Nephron (organoid): ENCODE results near the gene IRAG1.

Experiments
- H3K27ac Mint-ChIP-seq, 3 experiments: 2 replicates each; pipeline ENCODE4 v1.8.0; 2020; ENCODE audit warnings: mixed read lengths in 3 of 3, mild to moderate bottlenecking in 2 of 3, moderate library complexity in 1 of 3
- H3K27me3 Mint-ChIP-seq: 2 replicates; pipeline ENCODE4 v1.8.0; 2021; ENCODE audit warnings: low read depth, mild to moderate bottlenecking, moderate library complexity, mixed read lengths
- H3K36me3 Mint-ChIP-seq: 2 replicates; pipeline ENCODE4 v1.8.0; 2020; ENCODE audit warnings: low read depth, mixed read lengths
- H3K4me1 Mint-ChIP-seq: 2 replicates; pipeline ENCODE4 v1.8.0; 2020; ENCODE audit warnings: mixed read lengths
- H3K4me3 Mint-ChIP-seq, 3 experiments: 2 replicates each; pipeline ENCODE4 v1.8.0; 2020; ENCODE audit warnings: mild to moderate bottlenecking in 3 of 3, mixed read lengths in 3 of 3, moderate library complexity in 2 of 3
- H3K9me3 Mint-ChIP-seq: 2 replicates; pipeline ENCODE4 v1.8.0; 2020; ENCODE audit warnings: mixed read lengths
- TF ChIP-seq, protein P1 (sequence below), 3 experiments: fragments of 200-600 bp; sonication (generic); IDR thresholded peaks; one replicate each; pipeline ENCODE4 v1.5.0; 2021; ENCODE audit warnings: antibody characterized with exemption in 3 of 3; ENCODE audit not compliant: unreplicated experiment in 3 of 3

Gene IRAG1

DNA sequence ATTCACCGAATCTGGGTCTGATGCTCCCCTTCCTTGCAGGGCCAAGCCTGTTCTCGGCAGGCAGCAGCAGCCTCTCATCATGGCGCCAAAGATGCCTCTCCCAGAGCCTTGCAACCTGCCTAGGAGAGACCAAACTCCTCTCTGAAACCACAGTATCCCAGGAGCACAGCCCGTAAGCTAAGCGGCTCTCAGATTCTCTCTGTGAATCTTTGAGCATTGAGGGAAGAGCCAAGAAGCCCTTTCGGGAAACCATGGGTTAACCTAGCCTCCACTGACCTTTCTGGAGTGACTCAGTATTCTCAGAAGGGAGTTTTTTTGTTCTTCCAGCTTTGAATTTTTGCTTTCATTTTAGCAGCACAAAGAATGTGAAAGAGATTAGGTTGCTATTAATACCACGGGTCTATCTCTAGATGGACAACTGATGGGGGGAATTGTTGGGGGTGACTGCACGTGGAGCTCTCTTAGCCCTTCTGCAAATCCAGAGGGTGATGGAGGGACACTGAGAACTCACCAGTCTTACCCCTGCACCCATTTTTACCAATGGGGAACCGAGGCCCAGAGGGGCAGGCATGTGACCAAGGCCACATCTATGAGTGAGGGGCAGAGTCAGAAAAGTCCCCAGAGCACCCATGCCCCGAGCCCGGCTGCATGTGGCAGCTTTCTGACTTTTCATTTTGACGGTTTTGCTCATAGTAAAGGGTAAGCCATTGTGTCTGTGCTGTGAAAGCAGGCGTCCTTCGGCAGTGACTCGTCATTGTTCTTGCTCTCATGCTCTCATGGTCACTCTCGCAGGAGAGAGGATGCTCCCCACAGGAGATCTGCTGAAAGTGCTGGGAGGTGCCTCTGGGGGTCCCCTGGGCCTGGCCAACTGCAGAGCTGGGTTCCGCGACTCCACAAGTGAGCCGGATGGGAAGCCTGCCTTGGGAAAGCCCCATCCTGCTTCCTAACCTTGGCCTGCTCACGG is 36.0 kb downstream of the IRAG1 start:
- Mint-ChIP-seq H3K4me3 (peak overlapping the region in 1 of 3 experiments; percentile 26), H3K9me3 (no peaks in the 10 kb centered on the region), H3K4me1 (peaks cover 64% of the 10 kb centered on the region), H3K36me3 (no peaks in the 10 kb centered on the region), H3K27ac (peak overlapping the region; percentile 61 to 92 (median 70)), H3K27me3 (peaks cover 7% of the 10 kb centered on the region)
- TF ChIP-seq, protein P1, sequence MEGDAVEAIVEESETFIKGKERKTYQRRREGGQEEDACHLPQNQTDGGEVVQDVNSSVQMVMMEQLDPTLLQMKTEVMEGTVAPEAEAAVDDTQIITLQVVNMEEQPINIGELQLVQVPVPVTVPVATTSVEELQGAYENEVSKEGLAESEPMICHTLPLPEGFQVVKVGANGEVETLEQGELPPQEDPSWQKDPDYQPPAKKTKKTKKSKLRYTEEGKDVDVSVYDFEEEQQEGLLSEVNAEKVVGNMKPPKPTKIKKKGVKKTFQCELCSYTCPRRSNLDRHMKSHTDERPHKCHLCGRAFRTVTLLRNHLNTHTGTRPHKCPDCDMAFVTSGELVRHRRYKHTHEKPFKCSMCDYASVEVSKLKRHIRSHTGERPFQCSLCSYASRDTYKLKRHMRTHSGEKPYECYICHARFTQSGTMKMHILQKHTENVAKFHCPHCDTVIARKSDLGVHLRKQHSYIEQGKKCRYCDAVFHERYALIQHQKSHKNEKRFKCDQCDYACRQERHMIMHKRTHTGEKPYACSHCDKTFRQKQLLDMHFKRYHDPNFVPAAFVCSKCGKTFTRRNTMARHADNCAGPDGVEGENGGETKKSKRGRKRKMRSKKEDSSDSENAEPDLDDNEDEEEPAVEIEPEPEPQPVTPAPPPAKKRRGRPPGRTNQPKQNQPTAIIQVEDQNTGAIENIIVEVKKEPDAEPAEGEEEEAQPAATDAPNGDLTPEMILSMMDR (IDR thresholded peaks at IDR 0.05; ENCODE audit: unreplicated experiment in 3 of 3), result no peak

DNA sequence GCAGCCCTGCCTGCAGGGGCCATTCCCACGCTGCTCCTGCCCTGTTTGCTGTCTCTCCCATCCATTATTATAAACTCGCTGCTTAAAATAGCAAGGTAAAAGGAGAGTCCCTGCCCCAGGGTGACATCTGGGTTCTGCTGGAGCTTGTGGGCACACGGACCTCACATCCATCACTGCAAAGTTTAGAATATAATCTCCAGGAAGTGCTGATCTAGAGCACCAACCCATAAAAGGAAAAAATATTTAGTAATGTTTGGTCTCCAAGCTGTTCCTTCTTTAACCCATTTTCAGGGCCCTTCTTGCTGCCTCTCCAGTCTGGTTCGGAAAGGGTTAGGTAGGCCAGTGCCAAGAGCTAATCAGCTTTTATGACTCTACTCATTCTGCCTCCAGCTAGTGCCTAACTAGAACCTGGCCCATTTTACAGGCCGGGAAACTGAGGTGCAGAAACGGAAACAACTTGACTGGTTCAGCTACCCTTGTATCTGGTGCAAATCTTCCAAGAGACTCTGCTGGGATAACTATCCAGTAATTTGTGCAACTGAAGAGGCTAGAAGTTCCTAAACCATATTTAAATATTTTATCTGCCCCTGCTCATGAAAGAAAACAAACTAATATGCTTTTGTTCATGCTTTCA is 37.5 kb downstream of the IRAG1 start:
- TF ChIP-seq, protein P1 (IDR thresholded peaks at IDR 0.05; ENCODE audit: unreplicated experiment in 3 of 3), result no peak
- H3K36me3 Mint-ChIP-seq, result no peaks in the 10 kb centered on the region
- no peak overlapping the region for H3K4me3 Mint-ChIP-seq
- H3K27ac Mint-ChIP-seq, result peak overlapping the region in 1 of 3 experiments; percentile 30
- H3K27me3 Mint-ChIP-seq, result peaks cover 7% of the 10 kb centered on the region
- peaks cover 63% of the 10 kb centered on the region for H3K4me1 Mint-ChIP-seq
- H3K9me3 Mint-ChIP-seq, result no peaks in the 10 kb centered on the region

DNA sequence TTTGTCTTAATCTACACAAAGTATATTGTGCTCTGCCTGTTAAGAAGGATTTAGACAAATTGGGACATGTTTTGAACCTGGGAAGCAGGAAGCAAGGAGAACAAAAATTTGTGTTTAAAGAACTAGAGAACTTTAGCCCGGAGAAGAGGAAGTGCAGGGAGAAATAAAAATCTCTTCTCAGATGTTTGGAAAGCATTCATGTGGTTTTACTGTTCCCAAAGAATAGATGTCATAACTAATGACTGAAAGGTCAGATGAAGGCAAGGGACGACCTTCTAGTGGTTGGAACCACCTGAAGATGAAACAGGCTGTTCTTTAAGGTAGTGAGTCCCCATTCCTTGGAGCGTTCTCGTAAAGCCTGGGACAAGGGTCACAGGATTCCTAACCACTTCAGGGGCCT is 38.3 kb downstream of the IRAG1 start:
- peaks cover 64% of the 10 kb centered on the region for H3K4me1 Mint-ChIP-seq
- H3K36me3 Mint-ChIP-seq, result no peaks in the 10 kb centered on the region
- no peaks in the 10 kb centered on the region for H3K9me3 Mint-ChIP-seq
- peaks cover under 1% of the 10 kb centered on the region for H3K27me3 Mint-ChIP-seq
- no peak overlapping the region for H3K4me3 Mint-ChIP-seq
- TF ChIP-seq, protein P1 (IDR thresholded peaks at IDR 0.05; ENCODE audit: unreplicated experiment in 3 of 3), result no peak
- peak overlapping the region in 2 of 3 experiments; percentile 11 to 30 for H3K27ac Mint-ChIP-seq

DNA sequence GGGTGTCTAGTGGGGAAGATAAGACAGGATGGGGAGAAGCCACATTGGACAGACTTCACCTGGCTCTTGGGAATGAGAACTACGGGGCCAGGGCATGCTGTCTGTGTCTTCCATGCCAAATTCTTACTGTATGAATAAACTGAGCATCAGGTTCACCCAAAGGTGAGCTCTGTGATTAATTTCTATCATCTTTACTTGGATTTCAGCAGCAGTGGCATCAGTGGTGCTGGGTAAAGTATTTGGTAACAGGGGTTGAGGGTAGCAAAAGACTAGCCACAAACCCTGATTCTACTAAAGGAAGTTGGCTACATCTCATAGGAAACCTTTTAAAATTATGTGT is 38.8 kb downstream of the IRAG1 start:
- Mint-ChIP-seq H3K27me3 (no peaks in the 10 kb centered on the region), H3K27ac (peak overlapping the region in 2 of 3 experiments; percentile 11 to 30), H3K4me3 (no peak overlapping the region), H3K4me1 (peaks cover 64% of the 10 kb centered on the region), H3K36me3 (no peaks in the 10 kb centered on the region), H3K9me3 (no peaks in the 10 kb centered on the region)
- TF ChIP-seq, protein P1 (IDR thresholded peaks at IDR 0.05; ENCODE audit: unreplicated experiment in 3 of 3), result no peak

DNA sequence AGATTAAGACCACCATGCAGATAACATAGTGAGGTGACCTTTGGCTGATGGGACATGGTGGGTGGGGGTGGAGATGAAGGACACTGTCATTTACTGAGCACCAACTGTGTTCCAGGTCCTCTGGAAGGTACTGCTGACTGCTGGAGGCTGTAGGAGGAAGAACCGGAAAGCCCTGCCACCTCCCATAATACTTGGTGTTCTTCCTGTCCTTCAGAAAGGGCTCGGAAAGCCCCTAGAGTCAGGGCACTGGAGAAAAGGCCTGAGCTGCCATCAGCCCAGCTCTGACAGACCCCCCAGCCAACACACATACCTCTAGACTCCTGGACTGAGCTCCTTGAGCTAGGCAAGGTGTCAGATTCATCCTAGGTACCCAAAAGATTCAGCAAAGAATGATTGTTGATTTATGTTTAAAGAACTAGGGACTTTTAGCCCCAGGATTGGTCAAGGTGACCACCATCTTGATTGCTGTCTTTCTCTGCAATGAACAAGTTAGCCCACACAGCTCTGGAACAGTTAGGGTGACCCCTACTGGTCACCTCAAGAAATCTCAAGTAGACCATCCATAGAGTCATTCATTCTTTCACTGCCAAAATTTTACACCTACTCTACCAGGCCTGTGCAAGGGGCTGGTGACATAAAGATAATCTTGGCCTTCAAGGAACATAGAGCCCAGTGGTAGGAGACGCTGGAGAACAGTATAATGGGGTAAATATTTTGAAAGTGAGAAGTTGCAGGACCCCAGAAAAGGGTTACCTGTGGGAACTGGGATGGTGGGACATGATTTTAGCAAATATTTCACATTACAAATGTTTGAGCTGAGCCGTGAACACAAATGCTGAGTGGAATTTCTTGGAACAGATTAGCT is 39.4 kb downstream of the IRAG1 start:
- H3K4me3 Mint-ChIP-seq, result no peak overlapping the region
- H3K4me1 Mint-ChIP-seq, result peaks cover 61% of the 10 kb centered on the region
- TF ChIP-seq, protein P1 (IDR thresholded peaks at IDR 0.05; ENCODE audit: unreplicated experiment in 3 of 3), result peak; percentile 44 to 56 (median 53)
- no peaks in the 10 kb centered on the region for H3K9me3 Mint-ChIP-seq
- H3K36me3 Mint-ChIP-seq, result no peaks in the 10 kb centered on the region
- no peaks in the 10 kb centered on the region for H3K27me3 Mint-ChIP-seq
- H3K27ac Mint-ChIP-seq, result peak overlapping the region in 2 of 3 experiments; percentile 30 to 45
